Measurements from ENCODE around the gene KCNJ1. TPM values are rescaled to one million over a fixed set of nuclear protein-coding genes. Genes with fewer than 3 reads are reported as not detected.
A peak's percentile ranks its signal among the peaks of the same experiment; 100 is the strongest.

The KCNJ1 gene
- total and polyA plus RNA-seq, 10 of the 15 experiments (the other 5 are each of a cell fraction or from before 2014, with no cell fraction given) = not detected

GRCh38 chr11:128859563-128860441 lies 7.3 kb downstream of the KCNJ1 start:
- Histone ChIP-seq H2AFZ (ENCODE audit: control insufficient read depth, low read depth, low read length) (no peak overlapping the region), H4K20me1 (ENCODE audit: control insufficient read depth, insufficient read depth) (no peaks in the 10 kb centered on the region), H3K36me3 (ENCODE audit: control insufficient read depth in 2 of 2, insufficient read depth in 2 of 2, low read length in 1 of 2) (no peaks in the 10 kb centered on the region), H3K9me3 (replicated peaks; ENCODE audit: control insufficient read depth, insufficient read depth, low read length) (no peaks in the 10 kb centered on the region), H3K27ac (ENCODE audit: control insufficient read depth, insufficient read depth) (no peak overlapping the region), H3K4me1 (ENCODE audit: control insufficient read depth, insufficient read depth, low read length) (no peaks in the 10 kb centered on the region), H3K9ac (ENCODE audit: control insufficient read depth, insufficient read depth, low read length) (no peak overlapping the region), H3K27me3 (replicated peaks in 1 of 2; ENCODE audit: control insufficient read depth in 2 of 2, insufficient read depth in 2 of 2, low read length in 1 of 2) (peaks cover 0 to 2% of the 10 kb centered on the region in 2 experiments; a peak in 1 of 4 replicates), H3K4me2 (ENCODE audit: control insufficient read depth, insufficient read depth) (no peak overlapping the region), H3K79me2 (ENCODE audit: control insufficient read depth, insufficient read depth, low read length) (no peaks in the 10 kb centered on the region), H3K4me3 (no peak overlapping the region)
- TF ChIP-seq CTCF (IDR thresholded peaks at IDR 0.05 in 2 of 3, conservative IDR thresholded peaks at IDR 0.05 in 1 of 3; ENCODE audit: control insufficient read depth in 2 of 3, extremely low read depth in 1 of 3, insufficient read depth in 1 of 3, low read depth in 3 of 3, low read length in 3 of 3) = peak; percentile 89 to 94 (median 93); a peak in 5 of 6 replicates
- TF ChIP-seq STAT1 (conservative IDR thresholded peaks at IDR 0.05) = no peak
- no peak for TF ChIP-seq CEBPZ (IDR thresholded peaks at IDR 0.05; ENCODE audit: low read depth, low read length)
- peak; percentile 83 for TF ChIP-seq SMC3 (IDR thresholded peaks at IDR 0.05; ENCODE audit: borderline replicate concordance, low read length)
- TF ChIP-seq YY1 (IDR thresholded peaks at IDR 0.05; ENCODE audit: low read depth, low read length) = peak; percentile 71
- peak; percentile 71 for TF ChIP-seq RAD21 (IDR thresholded peaks at IDR 0.05; ENCODE audit: insufficient read depth, low read depth, low read length)
- BruUV-seq (replicated peaks) = no TSS peak
- ChIA-PET POLR2A (no interaction called here), RAD21 (ENCODE audit: unreplicated experiment) (interaction anchor here (1.1 to 1.4 kb wide), 2 partner anchors 28 to 688 kb away, joined by 4 to 7 read pairs; no protein-coding TSS in a partner anchor), SMC1A (ENCODE audit: uncharacterized antibody, unreplicated experiment) (interaction anchor here (0.7 to 3.0 kb wide), 9 partner anchors 8 to 709 kb away, joined by 3 to 9 read pairs (median 3); no protein-coding TSS in a partner anchor), CTCF (interaction anchor here (0.9 to 4.9 kb wide), 11 partner anchors 9 to 702 kb away, joined by 3 to 32 read pairs (median 3); no protein-coding TSS in a partner anchor)
- no peak for DNase-seq (ENCODE audit: low read depth, low spot score)
- in situ Hi-C loops (cut with MboI) = loop anchor here (5.0 to 10.0 kb wide), 2 partner anchors 693 to 835 kb away; no protein-coding TSS in a partner anchor
- no peak for FAIRE-seq
- intact Hi-C loops (cut with micrococcal nuclease; ENCODE audit: unreplicated experiment) = loop anchor here (1.0 kb wide), 2 partner anchors 688 to 829 kb away; no protein-coding TSS in a partner anchor
- ATAC-seq = peak; percentile 99
- WGBS (ENCODE audit: insufficient coverage, insufficient replicate concordance, low lambda C conversion rate, missing lambda C conversion rate) = 15% methylated on average over 33 of the region's 33 CpGs

All from GM12878 (cell line).